Panc1 (cell line): Measurements from ENCODE around the gene BRD9. TPM values are rescaled to one million over a fixed set of nuclear protein-coding genes. Genes with fewer than 3 reads are reported as not detected.

ENCODE experiments used
- ATAC-seq: fragments of 200-7000 bp; cut with Tn5 transposase; 2 replicates; pipeline ENCODE4 v1.9.1; 2020; ENCODE audit warnings: mild to moderate bottlenecking, moderate library complexity
- BruUV-seq: library from RNA; stranded (reverse); fragments of 400-500 nt; replicated peaks from 2 replicates; lab custom pipeline; 2021; lab: Mats Ljungman, UMichigan
- CTCF ChIA-PET: fragments of 300-600 bp; sonication (Branson Sonifier 250); formaldehyde crosslinking; loops from one replicate; lab custom pipeline; 2022; ENCODE audit warnings: antibody characterized with exemption; lab: Charles Lee
- POLR2A ChIA-PET: fragments of 300-600 bp; sonication (Branson Sonifier 250); formaldehyde crosslinking; loops from one replicate; lab custom pipeline; 2022; ENCODE audit warnings: antibody characterized with exemption; lab: Charles Lee
- DNase-seq: peaks from one replicate; pipeline ENCODE4 v3.0.0-alpha.2; 2010; ENCODE audit warnings: low read depth, low spot score
- H3K27ac ChIP-seq: 2 replicates; pipeline ENCODE4 v1.5.1; 2011; ENCODE audit warnings: mild to moderate bottlenecking, low read length, inconsistent platforms
- H3K27me3 ChIP-seq: fragments of 200-500 bp; sonication (Bioruptor generic); 2 replicates; pipeline ENCODE4 v1.6.0; 2014; ENCODE audit warnings: low read length, inconsistent platforms; ENCODE audit not compliant: control insufficient read depth, insufficient read depth
- H3K36me3 ChIP-seq: fragments of 200-500 bp; sonication (Bioruptor generic); 2 replicates; pipeline ENCODE4 v1.5.1; 2014; ENCODE audit warnings: inconsistent platforms, mild to moderate bottlenecking, low read length, moderate library complexity; ENCODE audit not compliant: control insufficient read depth, insufficient read depth
- H3K4me1 ChIP-seq: 2 replicates; pipeline ENCODE4 v1.5.1; 2011; ENCODE audit warnings: inconsistent platforms, mild to moderate bottlenecking, low read length, moderate library complexity; ENCODE audit not compliant: control insufficient read depth, insufficient read depth
- H3K4me3 ChIP-seq, 2 experiments: 2 replicates each; pipeline ENCODE4 v1.5.1; 2011 to 2012; ENCODE audit warnings: low read depth in 2 of 2, low read length in 2 of 2, mild to moderate bottlenecking in 2 of 2, inconsistent platforms in 1 of 2, moderate library complexity in 1 of 2
- H3K9me3 ChIP-seq: fragments of 200-500 bp; sonication (Bioruptor generic); 2 replicates; pipeline ENCODE4 v1.5.1; 2014; ENCODE audit warnings: low read depth, mild to moderate bottlenecking, inconsistent platforms, low read length, moderate library complexity; ENCODE audit not compliant: control insufficient read depth, insufficient read depth
- CTCF ChIP-seq: fragments of 450-650 bp; IDR thresholded peaks from 2 replicates; pipeline ENCODE4 v1.5.1; 2017; ENCODE audit warnings: mild to moderate bottlenecking
- POLR2AphosphoS5 ChIP-seq: IDR thresholded peaks from 2 replicates; pipeline ENCODE4 v1.6.1; 2012; ENCODE audit warnings: mild to moderate bottlenecking, low read depth, low read length, moderate library complexity
- REST ChIP-seq, 2 experiments: IDR thresholded peaks; 2 replicates each; pipeline ENCODE4 v1.6.1; 2011 to 2012; ENCODE audit warnings: low read depth in 2 of 2, control low read depth in 1 of 2, low read length in 1 of 2, mild to moderate bottlenecking in 1 of 2, moderate library complexity in 1 of 2; ENCODE audit not compliant: insufficient read depth in 1 of 2
- SIN3A ChIP-seq: IDR thresholded peaks from 2 replicates; pipeline ENCODE4 v1.6.1; 2012; ENCODE audit warnings: low read depth, mild to moderate bottlenecking, low read length, moderate library complexity, borderline replicate concordance; ENCODE audit not compliant: insufficient read depth
- TCF7L2 ChIP-seq: IDR thresholded peaks from 2 replicates; pipeline ENCODE4 v1.6.1; 2011; ENCODE audit warnings: mild to moderate bottlenecking, low read depth, low read length, inconsistent platforms
- in situ Hi-C: cut with HindIII; loops from 2 replicates; pipeline ENCODE4 v1.10.0; 2016; ENCODE audit warnings: low sequenced_read_pairs, low pct_unique_long_range_greater_than_20kb
- intact Hi-C: fragments of 100-400 bp; cut with micrococcal nuclease; formaldehyde crosslinking; loops from one replicate; pipeline ENCODE4 v1.10.0; 2022; ENCODE audit not compliant: unreplicated experiment
- total RNA-seq: library from RNA; stranded (reverse); gene quantifications from one replicate; pipeline ENCODE4 v1.2.1, GENCODE V29; 2021; ENCODE audit not compliant: unreplicated experiment

Gene BRD9
- total RNA-seq, 1 experiment from 2014 or later = 64.3 TPM

GRCh38 chr5:931570-932145 lies 39.1 kb upstream of the BRD9 start:
- ATAC-seq = no peak
- no peaks in the 10 kb centered on the region for H3K36me3 ChIP-seq
- in situ Hi-C loops (no loop called here), intact Hi-C loops (no loop called here)
- H3K27ac ChIP-seq = no peak overlapping the region
- TF ChIP-seq REST (IDR thresholded peaks at IDR 0.05; ENCODE audit: insufficient read depth in 1 of 2, low read depth in 2 of 2, low read length in 1 of 2) (no peak), TCF7L2 (no peak), POLR2AphosphoS5 (no peak), CTCF (no peak), SIN3A (no peak)
- H3K27me3 ChIP-seq = no peaks in the 10 kb centered on the region
- H3K4me3 ChIP-seq = no peak overlapping the region
- BruUV-seq = no TSS peak
- CTCF ChIA-PET = interaction anchor here (0.7 kb wide), 1 partner anchor 165 kb away, joined by 4 read pairs; no protein-coding TSS in a partner anchor
- no peak for DNase-seq
- POLR2A ChIA-PET = no interaction called here
- no peaks in the 10 kb centered on the region for H3K4me1 ChIP-seq
- H3K9me3 ChIP-seq = no peaks in the 10 kb centered on the region

GRCh38 chr5:930866-931265 lies 38.3 kb upstream of the BRD9 start:
- ChIA-PET CTCF (no interaction called here), POLR2A (no interaction called here)
- no peaks in the 10 kb centered on the region for H3K9me3 ChIP-seq
- ATAC-seq = no peak
- in situ Hi-C loops (no loop called here), intact Hi-C loops (no loop called here)
- DNase-seq = no peak
- H3K4me3 ChIP-seq = no peak overlapping the region
- BruUV-seq = no TSS peak
- H3K27ac ChIP-seq = no peak overlapping the region
- no peaks in the 10 kb centered on the region for H3K4me1 ChIP-seq
- H3K36me3 ChIP-seq = no peaks in the 10 kb centered on the region
- H3K27me3 ChIP-seq = no peaks in the 10 kb centered on the region; the same call in 1 of the 2 replicates
- TF ChIP-seq REST (IDR thresholded peaks at IDR 0.05; ENCODE audit: insufficient read depth in 1 of 2, low read depth in 2 of 2, low read length in 1 of 2) (no peak), TCF7L2 (no peak), CTCF (no peak), POLR2AphosphoS5 (no peak), SIN3A (no peak)
